Astrocyte (in vitro differentiated cells and primary cell): ENCODE results near the gene GLRA1.

Experiments
- EZH2 ChIP-seq: IDR thresholded peaks from 2 replicates; pipeline ENCODE4 v1.6.1; 2012; ENCODE audit warnings: mild to moderate bottlenecking, low read length, inconsistent platforms; ENCODE audit not compliant: insufficient read depth
- TF ChIP-seq, protein P1 (sequence below): IDR thresholded peaks from 2 replicates; pipeline ENCODE4 v1.5.1; 2011; ENCODE audit warnings: low read depth, mild to moderate bottlenecking, inconsistent platforms, low read length, moderate library complexity; ENCODE audit not compliant: insufficient read depth

DNA sequence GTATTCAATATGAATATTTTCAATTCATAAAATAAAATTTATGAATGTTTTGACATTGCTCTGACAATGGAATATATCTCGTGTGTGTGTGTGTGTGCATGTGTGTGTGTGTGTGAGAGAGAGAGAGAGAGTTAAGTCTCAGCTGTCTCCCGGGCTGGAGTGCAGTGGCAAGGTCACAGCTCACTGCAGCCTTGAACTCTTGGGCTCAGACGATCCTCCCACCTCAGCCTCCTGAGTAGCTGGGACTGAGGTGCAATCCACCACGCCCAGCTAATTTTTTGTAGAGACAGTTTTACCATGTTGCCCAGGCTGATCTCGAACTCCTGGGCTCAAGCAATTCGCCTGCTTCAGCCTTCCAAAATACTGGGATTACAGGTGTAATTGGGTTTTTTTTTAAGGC is 136.8 kb downstream of the GLRA1 start:
- TF ChIP-seq, protein P1, sequence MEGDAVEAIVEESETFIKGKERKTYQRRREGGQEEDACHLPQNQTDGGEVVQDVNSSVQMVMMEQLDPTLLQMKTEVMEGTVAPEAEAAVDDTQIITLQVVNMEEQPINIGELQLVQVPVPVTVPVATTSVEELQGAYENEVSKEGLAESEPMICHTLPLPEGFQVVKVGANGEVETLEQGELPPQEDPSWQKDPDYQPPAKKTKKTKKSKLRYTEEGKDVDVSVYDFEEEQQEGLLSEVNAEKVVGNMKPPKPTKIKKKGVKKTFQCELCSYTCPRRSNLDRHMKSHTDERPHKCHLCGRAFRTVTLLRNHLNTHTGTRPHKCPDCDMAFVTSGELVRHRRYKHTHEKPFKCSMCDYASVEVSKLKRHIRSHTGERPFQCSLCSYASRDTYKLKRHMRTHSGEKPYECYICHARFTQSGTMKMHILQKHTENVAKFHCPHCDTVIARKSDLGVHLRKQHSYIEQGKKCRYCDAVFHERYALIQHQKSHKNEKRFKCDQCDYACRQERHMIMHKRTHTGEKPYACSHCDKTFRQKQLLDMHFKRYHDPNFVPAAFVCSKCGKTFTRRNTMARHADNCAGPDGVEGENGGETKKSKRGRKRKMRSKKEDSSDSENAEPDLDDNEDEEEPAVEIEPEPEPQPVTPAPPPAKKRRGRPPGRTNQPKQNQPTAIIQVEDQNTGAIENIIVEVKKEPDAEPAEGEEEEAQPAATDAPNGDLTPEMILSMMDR: no peak
- TF ChIP-seq EZH2: no peak
